Stimulated activated CD8-positive, alpha-beta memory T cell treated with anti-CD3 and anti-CD28 coated beads, Interleukin-7, amount 100 ng/mL, for 48 hours (primary cell): ENCODE measurements around the gene KLHL8.
"Not testable (repeated sequence)": the region's sequence is repeated elsewhere in the genome, so short reads cannot be mapped to it uniquely, and the experiment has no call there.

Experiments
- DNase-seq, 2 donors: peaks; one replicate each; pipeline ENCODE4 v3.0.0-alpha.2; 2020; ENCODE audit warnings: low read depth in 1 of 2; ENCODE audit errors: extremely low read depth in 1 of 2

Gene KLHL8

GRCh38 chr4:87180767-87181166, 39.7 kb downstream of the KLHL8 start:
- no peak for DNase-seq

DNA sequence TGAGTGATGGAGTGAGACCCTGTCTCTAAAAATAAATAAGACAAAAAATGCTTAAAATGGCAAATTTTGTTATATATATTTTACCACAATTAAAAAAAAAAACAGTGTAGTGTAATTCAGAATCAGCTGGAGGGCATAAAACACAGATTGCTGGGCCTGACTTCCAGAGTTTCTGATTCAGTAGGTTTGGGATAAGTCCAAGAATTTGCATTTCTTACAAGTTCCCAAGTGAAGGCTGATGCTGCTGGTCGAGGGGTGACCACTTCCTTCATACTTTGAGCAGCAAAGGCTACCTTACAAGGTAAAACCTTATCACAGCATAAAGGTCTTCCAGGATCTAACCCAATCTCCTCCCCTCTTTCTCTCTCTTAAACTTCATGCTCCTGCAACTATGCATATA, 40.7 kb downstream of the KLHL8 start:
- DNase-seq, result no peak

DNA sequence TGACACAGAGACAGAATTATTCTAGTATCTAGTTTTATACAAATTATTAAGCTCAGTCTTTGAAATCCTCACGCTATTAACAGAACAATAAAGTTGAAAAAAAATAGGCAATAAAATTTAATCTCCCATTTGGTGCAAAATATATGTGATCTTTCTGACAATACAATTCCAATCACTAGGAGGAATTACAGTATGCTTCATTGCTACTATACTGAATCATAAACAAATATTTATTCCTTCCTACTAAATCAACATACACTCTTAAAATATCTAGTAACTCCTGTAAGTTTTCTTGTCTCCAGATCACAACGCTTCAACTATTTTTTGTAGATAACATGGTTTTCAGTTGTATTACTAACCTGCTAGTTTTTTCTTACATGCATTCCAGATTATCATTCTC, 45.7 kb downstream of the KLHL8 start:
- DNase-seq, result no peak

GRCh38 chr4:87171944-87172343, 48.5 kb downstream of the KLHL8 start:
- DNase-seq, result no peak

GRCh38 chr4:87166296-87166854, 54.0 kb downstream of the KLHL8 start:
- no peak for DNase-seq

GRCh38 chr4:87165892-87166291, 54.5 kb downstream of the KLHL8 start:
- no peak for DNase-seq

GRCh38 chr4:87153078-87153870, 67.1 kb downstream of the KLHL8 start:
- DNase-seq, result no peak

DNA sequence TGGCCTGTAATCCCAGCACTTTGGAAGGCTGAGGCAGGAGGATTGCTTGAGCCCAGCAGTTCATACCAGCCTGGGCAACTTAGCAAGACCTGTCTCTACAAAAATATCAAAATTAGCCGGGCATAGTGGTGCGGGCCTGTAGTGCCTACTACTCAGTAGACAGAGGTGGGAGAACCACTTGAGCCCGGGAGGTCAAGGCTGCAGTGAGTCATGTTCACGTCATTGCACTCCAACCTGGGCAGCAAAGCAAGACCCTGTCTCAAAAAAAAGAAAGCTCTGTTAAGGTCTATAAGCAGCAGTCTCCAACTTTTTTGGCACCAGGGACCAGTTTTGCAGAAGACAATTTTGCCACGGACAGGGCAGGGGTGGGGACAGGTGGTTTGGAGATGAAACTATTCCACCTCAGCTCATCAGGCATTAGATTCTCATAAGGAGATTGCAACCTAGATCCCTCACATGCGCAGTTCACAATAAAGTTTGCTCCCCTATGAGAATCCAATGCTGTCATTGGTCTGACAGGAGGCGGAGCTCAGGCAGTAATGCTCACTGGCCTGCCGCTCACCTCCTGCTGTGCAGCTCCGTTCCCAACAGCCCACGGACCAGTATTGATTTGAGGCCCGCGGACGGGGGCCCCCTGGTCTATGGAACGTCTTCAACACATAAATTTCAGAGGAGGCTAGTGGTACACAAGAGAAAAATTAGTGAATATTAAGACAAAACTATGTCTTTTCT, 67.9 kb downstream of the KLHL8 start:
- no peak for DNase-seq

- DNase-seq, result no peak
These were observed 68.7 kb downstream of the KLHL8 start for GRCh38 chr4:87151730-87152129.

GRCh38 chr4:87150498-87151261, 69.7 kb downstream of the KLHL8 start:
- DNase-seq, result no peak

DNA sequence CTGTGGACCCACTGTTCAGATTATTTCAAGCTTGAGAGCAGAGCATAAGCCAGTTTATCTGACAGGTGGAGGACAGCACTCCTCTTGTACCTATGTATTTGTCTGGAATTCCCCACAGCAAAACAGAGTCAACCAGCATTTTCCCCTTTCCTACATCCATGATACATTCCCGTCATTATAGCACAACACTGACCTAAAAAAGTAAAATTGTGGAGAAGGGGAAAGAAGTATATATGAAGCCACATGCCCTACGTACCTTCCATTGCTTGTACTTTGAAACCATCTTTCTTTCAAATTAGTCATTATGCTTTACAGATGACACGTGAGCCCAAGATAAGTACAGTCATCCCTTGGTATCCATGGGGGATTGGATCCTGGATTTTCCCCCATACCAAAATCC, 73.3 kb downstream of the KLHL8 start:
- no peak for DNase-seq

DNA sequence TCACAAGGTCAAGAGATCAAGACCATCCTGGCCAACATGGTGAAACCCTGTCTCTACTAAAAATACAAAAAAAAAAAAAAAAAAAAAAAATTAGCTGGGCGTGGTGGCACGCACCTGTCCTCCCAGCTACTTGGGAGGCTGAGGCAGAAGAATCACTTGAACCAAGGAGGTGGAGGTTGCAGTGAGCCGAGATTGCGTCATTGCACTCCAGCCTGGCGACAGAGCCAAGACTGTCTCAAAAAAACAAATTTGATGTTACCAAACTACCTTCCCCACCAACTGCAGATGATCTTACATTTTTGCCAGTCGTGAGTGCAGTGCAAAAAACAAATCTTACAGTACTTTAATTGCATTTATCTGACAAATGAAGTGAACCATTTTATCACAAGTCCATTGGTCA, 74.5 kb downstream of the KLHL8 start:
- DNase-seq, result not testable (repeated sequence)

DNA sequence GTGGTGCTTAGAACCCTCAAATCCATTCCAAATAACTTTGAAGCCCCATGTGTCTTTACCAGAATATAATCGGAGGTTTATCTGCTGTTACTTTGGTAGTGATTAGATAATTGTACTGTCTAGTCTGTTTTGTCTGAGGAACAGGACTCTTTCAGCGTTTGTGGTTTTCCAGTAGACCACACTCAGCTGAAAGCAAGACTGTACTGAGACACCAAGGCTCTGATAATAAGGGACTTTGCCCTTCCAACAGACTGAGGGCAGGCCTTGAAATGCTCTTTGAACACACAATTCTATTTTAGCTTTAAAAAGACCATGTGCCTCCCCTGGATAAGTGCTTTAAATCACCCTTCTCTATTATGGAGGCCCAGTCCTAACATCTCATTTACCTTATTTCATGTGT, 76.1 kb downstream of the KLHL8 start:
- no peak for DNase-seq

DNA sequence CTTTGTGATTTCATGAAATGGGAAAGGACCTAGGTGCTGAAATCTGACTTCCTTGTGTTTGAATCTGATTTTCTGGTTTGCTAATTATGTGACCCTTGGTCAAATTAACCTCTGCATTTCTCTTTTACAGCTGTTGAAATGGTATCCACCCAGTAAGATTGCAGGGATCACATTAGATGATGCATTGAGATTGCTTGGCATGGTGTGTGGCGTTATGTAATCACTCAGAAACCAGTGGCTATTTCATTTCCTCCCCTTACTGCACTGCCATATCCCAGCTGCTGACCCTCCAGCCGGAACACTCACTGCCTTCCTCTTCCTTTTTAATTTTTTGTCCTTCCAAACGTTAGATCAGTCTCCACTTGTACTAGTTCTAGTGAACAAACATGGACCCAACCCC, 79.0 kb downstream of the KLHL8 start:
- DNase-seq, result no peak

- no peak for DNase-seq
These were observed 86.3 kb downstream of the KLHL8 start for GRCh38 chr4:87134122-87134521.

DNA sequence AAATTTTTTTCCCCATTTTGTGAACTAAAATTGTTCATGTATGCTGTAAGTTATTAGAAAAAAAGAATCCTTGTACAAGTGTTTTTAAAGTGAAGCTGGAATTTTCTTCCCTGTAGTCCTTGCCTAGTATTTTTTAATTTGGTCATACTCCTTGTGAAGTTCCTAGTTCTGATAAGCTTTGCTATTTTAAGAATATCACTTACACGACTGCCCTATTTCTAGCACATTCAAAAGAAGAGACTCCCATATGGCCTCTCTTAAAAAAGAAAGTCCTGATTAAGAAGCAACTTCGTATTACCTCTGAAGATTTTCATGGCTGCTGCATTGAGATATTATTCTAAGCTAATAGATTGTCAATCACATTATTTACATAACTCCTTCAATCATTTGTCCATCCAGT, 87.2 kb downstream of the KLHL8 start:
- no peak for DNase-seq

DNA sequence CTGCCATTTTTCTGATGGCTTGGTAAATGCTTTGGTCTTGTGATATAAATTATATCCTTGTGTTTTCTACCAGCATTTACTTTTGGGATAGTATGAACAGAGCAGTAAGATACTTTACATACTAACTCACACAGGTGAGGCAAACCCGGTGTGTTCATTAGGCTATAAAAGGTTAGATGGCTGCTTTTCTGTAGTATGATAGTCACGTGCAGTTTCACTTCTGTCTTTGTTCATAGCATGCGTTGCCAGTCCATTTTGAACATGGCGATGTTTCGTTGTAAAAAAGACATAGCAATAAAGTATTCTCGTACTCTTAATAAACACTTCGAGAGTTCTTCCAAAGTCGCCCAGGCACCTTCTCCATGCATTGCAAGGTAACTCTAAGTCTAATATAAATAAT, 88.4 kb downstream of the KLHL8 start:
- no peak for DNase-seq

DNA sequence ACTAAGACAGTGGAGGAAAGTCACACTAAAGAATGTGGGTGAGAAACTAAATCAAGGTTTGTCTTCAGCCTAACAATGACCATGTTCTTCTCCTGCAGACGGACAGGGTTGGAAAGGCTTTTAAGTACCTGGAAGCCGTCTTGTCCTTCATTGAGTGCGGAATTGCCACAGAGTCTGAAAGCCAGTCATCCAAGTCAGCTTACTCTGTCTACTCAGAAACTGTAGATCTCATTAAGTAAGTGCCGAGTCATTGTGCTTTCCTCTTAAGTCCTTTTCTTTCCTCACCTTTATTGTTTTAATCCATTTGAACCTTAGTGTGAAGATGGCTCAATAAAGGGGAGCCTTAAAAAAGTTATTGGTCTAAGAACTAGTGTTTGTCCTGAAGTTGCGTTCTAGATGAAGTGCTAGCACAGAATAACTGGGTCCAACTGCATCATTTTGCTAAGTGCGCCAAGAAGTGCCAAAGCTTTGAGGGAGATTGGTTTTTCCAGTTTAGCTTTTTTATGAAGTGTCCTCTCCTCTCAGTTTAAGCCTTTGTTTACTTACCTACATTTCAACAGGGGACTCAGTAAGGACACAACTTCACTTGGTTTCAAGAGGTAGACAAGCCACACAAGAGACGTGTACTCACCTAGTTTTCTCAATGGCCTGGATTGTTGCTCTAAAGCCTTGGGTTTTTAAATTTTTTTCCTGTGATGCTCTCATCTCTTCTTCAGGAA, 89.3 kb downstream of the KLHL8 start:
- no peak for DNase-seq

GRCh38 chr4:87129681-87130080, 90.7 kb downstream of the KLHL8 start:
- no peak for DNase-seq

DNA sequence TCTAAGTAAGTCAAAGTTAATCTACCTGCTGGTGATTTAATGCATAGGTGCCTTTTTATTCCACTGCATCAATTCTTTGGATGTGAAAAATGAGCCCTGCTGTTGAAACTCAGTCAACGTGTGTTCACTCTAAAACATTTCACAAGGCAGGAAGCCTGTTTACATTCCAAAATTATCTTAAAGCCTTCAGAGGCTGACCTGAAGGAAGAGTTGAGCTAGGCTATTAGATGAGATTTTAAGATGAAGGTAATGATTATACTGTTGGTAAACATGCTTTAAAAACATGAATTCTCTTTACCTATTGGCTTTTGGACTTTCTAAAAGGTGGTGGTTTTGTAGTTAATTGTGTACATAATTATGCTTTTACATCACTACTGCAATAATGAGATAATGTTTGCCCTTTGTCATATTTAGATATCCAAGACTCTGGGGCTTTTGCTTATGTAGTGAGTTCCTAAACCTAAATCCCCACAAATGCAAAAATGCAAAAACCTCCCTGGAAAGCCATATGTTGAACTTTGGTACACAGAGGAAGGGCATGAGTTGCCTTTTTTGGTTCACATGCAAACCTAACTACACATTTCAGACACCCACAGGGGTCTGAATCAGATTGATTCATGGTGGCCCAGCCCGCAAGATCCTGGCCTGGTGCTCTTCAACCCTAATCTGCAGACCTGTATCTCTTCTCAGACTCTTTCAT, 92.3 kb downstream of the KLHL8 start:
- no peak for DNase-seq
